ENCODE data around the gene VSTM2B. TPM values are rescaled to one million over a fixed set of nuclear protein-coding genes. Genes with fewer than 3 reads are reported as not detected.

Gene VSTM2B
- polyA plus RNA-seq, 3 donors, result not detected

Other genes with a start within 250 kb of the VSTM2B start
- gene POP4, start 80.3 kb downstream of the VSTM2B start, polyA plus RNA-seq, result 10 to 100 TPM; 42.4 to 67.7 (median 54.5) TPM
- gene PLEKHF1, start 139.5 kb downstream of the VSTM2B start, polyA plus RNA-seq, result 10 to 100 TPM in 1 of 3 donors, 1 to 10 TPM in 2; 5.9 to 15.1 (median 9.9) TPM
- 100 to 1,000 TPM in 1 of 3 donors, 10 to 100 TPM in 2; 24.1 to 144 (median 47.1) TPM for gene C19orf12, start 189.3 kb downstream of the VSTM2B start, polyA plus RNA-seq